GM19023 (cell line): ENCODE results near the gene IL22.
"Not testable (repeated sequence)": the region's sequence is repeated elsewhere in the genome, so short reads cannot be mapped to it uniquely, and the experiment has no call there.

Experiments
- ATAC-seq: cut with Tn5 transposase; IDR thresholded peaks from one replicate; pipeline ENCODE4 v1.9.1; 2021; ENCODE audit warnings: mild to moderate bottlenecking, moderate library complexity; ENCODE audit not compliant: unreplicated experiment

Gene IL22

DNA sequence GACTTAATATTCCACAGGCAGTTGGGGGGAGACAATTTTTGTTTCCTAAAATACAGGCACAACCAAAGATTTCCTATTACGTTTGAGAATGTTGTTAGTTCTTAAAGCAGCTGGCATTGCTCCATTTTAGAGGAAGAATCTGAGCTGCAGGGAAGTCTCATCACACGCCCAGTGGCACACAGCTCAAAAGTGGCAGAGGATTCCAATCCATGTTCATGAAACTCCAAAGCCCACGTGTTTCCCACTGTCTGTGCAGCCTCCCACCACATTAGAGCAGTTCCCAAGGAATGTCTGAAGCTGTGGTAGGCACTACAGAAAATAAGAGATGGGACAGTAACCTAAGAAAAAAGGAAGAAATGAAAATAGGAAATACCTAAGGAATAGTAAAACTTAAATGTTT, 21.7 kb downstream of the IL22 start:
- no peak for ATAC-seq

DNA sequence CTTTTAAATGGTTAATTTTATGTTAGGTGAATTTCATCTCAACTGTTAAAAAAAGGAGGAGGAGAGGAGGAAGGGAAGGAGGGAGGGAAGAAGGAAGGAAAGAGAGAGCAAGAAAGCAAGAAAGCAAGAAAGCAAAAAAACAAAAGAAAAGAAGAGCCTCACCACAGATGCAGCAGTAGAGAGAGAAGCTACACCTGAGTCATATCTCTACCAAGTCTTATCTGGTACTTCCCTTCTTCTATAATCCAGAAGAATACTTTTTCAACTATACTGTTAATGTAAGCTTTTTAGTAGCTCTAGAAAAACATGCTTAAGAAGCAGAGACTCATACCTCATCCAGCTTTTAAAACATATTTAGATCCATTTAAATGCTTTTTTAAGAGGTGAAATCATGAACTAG, 22.2 kb downstream of the IL22 start:
- no peak for ATAC-seq

DNA sequence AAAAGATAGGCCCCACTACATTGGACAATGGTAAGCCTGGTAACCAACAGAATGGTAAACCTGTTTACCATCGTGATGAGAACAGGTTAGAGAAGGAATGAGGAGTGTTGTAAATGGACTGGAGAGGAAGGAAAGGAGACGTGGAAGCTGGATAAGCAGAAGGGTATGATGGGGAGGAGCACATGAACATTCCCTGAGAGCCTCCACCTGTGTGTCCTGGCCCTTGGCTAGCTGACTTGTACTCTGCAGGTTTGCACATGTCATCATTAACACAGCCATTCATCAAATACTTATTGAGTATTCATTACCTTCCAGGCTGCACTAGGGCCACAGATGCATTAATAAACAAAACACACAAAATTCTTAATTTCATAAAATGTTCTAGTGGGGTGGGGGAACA, 23.4 kb downstream of the IL22 start:
- no peak for ATAC-seq

DNA sequence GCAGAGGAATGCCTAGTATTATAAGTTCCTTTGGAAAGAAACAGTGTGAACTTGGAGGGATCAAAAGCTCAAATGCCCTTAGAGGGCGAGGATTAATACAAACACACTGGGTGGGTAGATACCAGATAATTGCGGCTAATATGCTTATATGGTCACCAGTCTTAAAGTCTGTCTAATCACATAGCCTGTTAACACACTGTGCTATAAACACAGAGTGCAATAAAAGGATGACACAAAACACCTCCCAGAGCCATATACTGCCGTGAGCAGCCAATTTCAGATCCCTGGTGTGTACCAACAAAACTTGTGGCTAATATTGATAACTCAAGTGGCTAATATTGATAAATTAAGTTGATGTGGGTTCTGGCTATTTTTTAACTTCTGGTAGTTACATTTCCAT, 26.0 kb downstream of the IL22 start:
- no peak for ATAC-seq

DNA sequence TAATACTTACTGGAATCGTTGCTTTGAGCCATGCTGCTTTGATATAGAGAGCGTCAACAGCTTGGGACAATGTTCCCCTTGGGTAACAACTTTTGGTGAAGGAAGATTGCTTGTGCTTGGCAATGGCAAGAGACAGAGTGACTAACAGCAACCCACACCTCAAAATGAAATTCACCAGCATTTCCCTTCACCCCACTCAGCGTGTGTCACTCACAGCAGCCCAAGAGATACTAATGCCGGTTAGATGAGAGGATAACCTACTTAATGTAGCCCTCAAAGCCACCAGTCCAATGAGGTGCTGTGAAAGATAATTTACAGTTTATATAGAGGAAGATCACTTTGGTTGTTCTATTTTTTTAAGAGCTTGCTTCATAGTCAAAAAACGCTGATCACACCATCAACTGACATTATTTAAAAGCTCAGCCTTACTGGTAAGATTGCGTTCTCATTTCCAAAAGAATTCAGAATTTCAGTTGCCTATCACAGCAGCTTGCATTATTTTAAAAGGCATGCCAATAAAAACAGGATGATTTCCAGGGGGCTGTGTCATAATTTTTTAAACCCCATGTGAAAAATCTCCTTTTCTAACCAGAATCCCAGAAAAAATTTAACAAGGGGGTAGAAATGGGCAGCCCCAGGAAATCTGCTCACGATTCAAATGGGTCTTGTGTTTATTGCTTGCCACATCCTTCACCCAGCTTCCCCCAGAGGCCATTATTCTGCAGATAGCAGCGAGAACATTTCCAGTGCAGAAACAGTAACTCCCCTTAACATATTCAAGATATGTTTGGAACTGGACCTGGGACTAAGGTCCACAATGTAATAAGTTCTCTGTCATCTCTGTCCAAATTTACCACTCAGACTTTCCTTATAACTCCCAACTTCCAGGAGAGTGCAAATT, 27.6 kb downstream of the IL22 start, which contains the start of gene IL26:
Gene IL26, minus strand, starts transcription at position 235 of the 901 bp plus-strand sequence. Its CDS starts 54 bp downstream, at position 181.
- no peak for ATAC-seq

DNA sequence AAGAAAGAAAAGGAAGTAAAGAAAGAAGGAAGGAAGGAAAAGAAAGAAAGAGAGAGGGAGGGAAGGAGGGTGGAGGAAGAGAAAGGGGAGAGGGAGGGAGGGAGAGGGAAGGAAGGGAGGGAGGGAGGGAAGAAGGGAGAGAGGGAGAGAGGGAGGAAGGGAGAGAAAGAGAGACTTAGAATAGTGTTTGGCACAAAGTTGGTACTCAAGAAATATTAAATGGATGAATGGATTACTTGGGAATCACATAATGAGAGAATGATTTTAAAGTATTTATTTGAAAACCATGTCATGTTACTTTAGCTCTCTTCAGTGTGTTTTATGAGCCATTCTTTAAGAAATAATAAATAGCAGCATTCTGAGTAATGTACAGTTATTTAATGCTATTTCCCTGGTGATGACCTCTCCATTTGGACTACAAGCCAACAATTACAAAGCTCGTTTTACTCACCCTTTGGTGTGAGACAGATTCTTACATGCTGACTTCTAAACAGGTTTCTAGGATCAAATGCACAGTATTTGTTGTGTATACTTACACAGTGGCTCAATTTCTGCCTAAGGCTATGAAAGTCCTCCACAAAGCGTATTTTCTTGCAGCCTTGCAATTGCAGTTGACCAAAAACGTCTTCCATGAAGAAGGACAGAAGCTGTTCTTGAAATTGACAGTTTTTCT, 28.7 kb downstream of the IL22 start:
- ATAC-seq = no peak

DNA sequence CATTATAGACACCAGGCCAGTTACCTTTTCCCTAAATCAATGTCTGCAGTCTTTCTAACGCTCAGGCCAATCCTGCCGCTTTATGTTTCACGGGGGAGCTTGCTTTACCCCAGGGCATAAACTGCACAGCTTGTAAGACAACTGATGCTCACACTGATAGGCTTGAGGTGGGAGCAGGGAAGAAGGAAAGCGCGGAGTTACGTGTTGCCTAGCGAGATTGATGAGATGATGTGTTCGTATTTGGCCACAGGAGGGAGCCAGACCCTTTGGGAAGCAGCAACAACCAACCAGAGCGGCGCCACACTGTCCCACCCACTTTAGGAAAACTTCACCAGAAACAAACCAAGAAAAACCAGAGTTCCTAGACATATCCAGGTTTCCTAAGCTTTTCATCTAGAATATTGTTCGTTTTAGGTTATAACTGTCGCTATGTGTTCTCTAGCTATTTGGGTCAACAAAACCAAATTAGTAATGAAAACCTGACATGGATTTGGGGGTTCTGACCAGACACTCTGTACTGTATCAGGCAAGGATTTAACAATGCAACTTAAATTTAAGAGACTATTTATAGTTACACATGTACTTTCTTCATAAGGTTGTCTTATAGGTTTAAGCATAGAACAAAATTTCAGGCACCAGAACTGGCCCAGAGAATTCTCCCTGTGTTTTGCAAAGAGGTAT, 30.2 kb downstream of the IL22 start:
- peak; percentile 84 for ATAC-seq

DNA sequence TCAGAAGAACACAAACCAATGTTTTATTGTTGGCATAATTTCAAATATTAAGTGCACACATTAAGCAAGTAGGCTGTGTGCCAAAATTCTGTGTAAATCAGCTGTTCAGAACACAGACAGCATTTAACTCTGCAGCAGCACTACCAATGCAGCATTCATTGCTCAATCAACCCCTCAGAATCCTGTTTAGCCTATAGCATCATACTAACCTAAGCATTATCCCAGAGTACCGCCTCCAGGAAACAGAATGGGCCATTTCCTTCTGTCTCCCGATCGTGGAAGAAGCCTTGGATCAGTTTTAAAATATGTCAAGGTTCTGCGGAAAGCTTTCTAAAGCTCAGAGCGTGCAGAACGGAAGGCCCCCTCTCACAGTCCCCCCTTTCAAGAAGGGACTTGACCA, 31.1 kb downstream of the IL22 start:
- no peak for ATAC-seq

DNA sequence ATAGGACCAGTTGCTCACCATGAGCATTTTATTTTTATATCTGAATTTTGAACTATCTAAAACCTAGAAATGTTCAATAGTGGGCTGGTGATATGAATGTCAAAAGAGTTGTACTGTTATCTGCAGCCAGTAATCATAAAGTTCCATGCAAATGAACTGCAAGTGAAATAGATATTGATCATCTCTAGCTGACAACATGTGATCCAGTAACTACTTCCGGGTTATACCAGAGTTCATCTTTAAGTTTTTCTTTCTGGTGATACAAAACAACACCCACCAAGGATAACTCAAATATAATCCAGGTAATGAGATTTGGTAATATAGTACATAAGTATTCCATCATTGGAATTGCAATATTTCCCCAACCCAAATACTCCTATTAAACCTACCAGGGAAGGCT, 31.9 kb downstream of the IL22 start:
- ATAC-seq = no peak

DNA sequence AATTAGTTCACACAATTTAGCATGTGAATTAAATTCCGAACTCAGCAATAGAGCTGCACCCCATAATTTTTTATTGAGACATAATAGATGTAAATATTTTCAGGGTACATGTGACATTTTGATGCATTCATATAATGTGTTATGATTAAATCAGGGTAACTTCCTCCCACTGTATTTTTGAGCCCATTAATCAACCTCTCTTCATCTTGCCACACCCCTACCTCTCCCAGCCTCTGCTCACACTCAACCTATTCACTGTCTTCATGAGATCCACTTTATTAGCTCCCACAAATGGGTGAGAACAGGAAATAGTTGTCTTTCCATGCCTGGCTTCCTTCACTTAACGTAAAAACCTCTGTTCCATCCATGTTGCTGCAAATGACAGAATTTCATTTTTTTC, 42.5 kb downstream of the IL22 start:
- ATAC-seq = no peak

DNA sequence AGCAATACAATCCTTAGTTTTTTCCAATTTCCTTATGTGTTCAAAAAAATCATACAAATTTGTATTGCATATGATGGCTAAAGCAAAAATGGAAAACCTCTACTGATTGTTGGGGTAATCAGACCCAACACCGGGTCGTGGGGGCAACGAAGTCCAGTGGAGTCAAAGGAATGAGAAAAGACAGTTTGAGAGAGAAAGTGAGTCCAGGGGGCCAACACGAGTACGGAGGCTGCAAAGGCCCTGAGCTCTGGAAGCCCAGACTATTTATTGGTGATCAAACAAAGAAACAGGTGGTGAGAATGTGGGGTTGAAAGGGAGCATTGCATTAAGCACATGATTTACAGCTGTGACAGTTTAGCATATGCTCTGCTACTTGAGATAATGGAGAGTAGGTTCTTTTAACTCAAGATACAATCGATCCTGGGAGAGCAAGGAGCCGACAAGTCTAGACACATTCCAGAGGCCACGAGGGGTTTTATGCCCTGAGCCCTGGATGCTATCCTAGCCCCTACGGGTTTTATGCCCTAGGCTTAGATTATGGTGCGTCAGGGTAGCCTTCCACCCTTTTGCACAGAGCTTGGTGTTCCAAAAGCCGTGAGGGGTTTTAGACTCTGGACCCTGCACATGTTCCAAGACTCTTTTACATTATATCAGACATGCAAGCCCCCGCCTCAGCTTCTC, 44.2 kb downstream of the IL22 start:
- not testable (repeated sequence) for ATAC-seq

DNA sequence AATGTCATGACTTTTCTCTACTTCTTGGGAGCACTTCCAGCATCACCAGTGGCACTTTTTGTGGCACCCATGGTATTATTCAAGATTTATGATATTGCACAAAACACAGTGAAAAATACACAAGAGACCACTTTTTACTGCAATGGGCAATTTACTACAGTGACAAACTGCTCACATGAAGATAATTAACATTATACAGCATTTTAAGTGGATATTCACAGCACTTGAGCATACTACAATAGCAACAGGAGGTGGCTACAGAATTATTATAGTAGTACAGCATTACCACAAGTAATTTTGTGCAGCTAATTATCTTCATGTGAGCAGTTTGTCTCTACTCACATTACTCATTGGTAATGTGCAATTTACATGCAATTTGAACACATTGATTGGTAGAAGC, 46.1 kb downstream of the IL22 start:
- ATAC-seq = no peak

DNA sequence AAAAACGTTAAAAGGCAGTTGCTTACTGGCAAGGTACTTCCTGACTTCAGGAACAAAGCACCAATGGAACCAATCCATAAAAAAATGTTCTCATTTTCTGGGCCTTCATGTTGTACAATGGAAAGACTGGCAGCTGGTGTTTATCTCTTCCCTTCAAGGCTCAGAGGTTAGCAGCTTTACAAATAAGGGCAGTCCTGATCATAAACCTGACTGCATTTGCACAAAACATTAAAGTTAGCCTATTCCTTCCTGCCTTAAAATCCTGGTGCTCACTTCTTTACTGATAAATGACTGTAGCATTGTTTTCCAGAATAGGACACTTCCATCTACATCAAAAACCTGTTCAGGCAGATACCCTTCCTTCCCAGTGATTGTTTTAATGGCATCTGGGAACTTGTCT, 47.0 kb downstream of the IL22 start:
- no peak for ATAC-seq

DNA sequence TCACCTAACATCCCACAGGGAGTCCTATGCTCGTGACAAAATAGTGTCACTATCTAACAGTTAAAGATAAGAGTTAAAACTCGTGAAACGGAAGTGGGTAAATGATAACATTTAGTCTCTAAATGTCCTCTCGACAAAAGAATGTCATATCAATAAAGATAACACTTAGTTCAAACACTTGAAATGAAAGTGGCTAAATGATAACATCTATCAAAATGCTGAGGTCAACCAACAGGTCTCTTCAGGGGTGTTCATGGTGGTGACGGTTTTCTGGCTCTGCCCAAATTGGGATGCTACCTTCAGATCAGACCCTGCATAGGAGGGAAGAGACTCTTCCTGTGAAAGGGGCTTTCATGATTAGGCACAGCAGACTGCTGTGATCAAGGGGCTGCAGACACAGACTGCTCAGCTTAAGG, 49.9 kb downstream of the IL22 start:
- no peak for ATAC-seq

DNA sequence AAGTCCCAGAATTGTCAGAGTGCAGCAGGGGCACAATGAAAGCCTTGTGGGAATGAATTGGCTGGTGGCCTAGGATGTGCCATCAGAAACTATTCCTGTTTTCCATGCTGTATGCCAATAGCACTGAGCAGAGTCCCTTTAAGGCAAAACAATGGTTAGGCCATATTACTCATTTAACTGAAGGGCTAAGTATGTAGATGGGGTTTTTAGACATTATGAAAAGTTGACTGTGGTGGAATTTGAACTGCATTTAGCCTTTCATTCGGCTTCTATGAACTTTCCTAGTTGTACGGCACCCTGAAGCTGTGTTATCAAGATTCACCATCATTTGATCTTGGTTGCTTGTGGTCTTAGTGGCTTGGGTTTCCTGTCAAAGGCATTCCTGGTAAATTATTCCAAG, 52.5 kb downstream of the IL22 start:
- ATAC-seq = no peak

DNA sequence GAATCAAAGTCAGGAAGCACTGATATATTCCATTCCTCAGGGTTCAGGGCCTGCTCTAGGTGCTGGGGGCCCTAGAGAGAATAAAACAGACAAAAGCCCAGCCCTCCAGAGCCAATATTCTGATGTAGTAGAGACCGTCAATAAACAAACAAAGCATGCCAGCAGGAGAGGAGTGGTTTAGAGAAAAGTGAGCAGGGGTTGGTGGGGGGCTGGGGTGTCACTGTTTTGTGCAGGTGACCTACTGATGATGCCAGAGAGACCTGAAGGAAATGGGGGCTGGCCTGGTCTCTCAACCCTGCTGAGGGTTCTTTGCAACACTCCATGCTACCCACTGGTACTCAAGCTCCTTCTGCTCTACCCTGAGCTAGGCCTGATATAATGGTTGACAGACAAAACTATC, 54.3 kb downstream of the IL22 start:
- no peak for ATAC-seq

DNA sequence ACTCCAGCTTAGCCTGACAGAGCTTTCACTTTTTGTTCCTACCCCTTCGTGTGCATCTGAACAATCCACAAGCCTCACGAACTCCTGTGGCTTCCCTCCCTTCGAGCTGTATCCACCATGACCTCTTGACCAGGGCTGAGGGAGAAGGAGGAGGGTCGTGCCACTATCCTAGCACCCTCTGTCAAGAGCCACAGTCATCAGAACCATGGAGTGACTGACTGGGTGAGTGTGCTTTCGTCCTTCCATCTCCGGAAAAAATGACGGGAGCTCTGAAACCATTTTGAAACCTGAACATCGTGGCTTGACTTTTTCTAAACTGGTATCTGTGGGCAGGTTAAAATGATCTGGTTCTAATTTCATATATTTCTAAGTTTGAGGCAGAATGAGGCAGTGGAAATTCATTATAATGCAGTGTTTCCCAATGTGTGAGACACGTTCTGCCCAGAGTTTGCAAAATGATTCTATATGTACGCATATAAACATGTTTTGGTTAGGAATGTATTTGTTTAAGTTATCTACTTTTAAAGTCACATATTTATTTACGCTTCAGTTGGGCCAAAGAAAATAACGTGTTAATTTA, 54.8 kb downstream of the IL22 start:
- no peak for ATAC-seq
